SJSA1 (cell line): ENCODE measurements around the gene HNF1A. TPM values are rescaled to one million over a fixed set of nuclear protein-coding genes. Genes with fewer than 3 reads are reported as not detected.
A peak's percentile ranks its signal among the peaks of the same experiment; 100 is the strongest.

Experiments
- DNase-seq, 2 experiments: peaks; one replicate each; pipeline ENCODE4 v3.0.0-alpha.2; 2015 to 2020; ENCODE audit warnings: low spot score in 2 of 2, low read depth in 1 of 2
- H3K27ac ChIP-seq: fragments of 250-450 bp; sonication (Bioruptor Pico); 2 replicates; pipeline ENCODE4 v1.5.1; 2020; ENCODE audit warnings: mild to moderate bottlenecking, moderate library complexity
- H3K27me3 ChIP-seq: fragments of 250-450 bp; sonication (Bioruptor Pico); replicated peaks from 2 replicates; pipeline ENCODE4 v1.5.1; 2020; ENCODE audit warnings: mild to moderate bottlenecking, moderate library complexity
- H3K36me3 ChIP-seq: fragments of 250-450 bp; sonication (Bioruptor Pico); 2 replicates; pipeline ENCODE4 v1.5.1; 2020; ENCODE audit warnings: mild to moderate bottlenecking
- H3K4me1 ChIP-seq: fragments of 250-450 bp; sonication (Bioruptor Pico); replicated peaks from 2 replicates; pipeline ENCODE4 v1.6.1; 2021; ENCODE audit warnings: mild to moderate bottlenecking
- H3K4me3 ChIP-seq: fragments of 250-450 bp; sonication (Bioruptor Pico); 2 replicates; pipeline ENCODE4 v1.5.1; 2020; ENCODE audit warnings: mild to moderate bottlenecking
- H3K9me3 ChIP-seq: fragments of 250-450 bp; sonication (Bioruptor Pico); replicated peaks from 2 replicates; pipeline ENCODE4 v1.5.1; 2020; ENCODE audit warnings: mild to moderate bottlenecking
- total RNA-seq: library from RNA; depleted of rRNA; stranded (reverse); fragments of >200 nt; shearing (Covaris generic); gene quantifications from 2 replicates; pipeline ENCODE4 v1.2.3, GENCODE V29; 2014

The HNF1A gene
- total RNA-seq, 1 experiment from 2014 or later = not detected

DNA sequence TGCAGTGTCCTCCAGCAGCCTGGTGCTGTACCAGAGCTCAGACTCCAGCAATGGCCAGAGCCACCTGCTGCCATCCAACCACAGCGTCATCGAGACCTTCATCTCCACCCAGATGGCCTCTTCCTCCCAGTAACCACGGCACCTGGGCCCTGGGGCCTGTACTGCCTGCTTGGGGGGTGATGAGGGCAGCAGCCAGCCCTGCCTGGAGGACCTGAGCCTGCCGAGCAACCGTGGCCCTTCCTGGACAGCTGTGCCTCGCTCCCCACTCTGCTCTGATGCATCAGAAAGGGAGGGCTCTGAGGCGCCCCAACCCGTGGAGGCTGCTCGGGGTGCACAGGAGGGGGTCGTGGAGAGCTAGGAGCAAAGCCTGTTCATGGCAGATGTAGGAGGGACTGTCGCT, 22.7 kb downstream of the HNF1A start:
- no peaks in the 10 kb centered on the region for H3K27me3 ChIP-seq
- H3K4me1 ChIP-seq = no peaks in the 10 kb centered on the region
- DNase-seq = no peak
- no peak overlapping the region for H3K27ac ChIP-seq
- no peaks in the 10 kb centered on the region for H3K9me3 ChIP-seq
- peaks cover 31% of the 10 kb centered on the region for H3K36me3 ChIP-seq
- H3K4me3 ChIP-seq = no peak overlapping the region

DNA sequence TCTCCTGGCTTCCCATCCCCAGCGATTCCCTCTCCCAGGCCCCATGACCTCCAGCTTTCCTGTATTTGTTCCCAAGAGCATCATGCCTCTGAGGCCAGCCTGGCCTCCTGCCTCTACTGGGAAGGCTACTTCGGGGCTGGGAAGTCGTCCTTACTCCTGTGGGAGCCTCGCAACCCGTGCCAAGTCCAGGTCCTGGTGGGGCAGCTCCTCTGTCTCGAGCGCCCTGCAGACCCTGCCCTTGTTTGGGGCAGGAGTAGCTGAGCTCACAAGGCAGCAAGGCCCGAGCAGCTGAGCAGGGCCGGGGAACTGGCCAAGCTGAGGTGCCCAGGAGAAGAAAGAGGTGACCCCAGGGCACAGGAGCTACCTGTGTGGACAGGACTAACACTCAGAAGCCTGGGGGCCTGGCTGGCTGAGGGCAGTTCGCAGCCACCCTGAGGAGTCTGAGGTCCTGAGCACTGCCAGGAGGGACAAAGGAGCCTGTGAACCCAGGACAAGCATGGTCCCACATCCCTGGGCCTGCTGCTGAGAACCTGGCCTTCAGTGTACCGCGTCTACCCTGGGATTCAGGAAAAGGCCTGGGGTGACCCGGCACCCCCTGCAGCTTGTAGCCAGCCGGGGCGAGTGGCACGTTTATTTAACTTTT, 23.6 kb downstream of the HNF1A start:
- Histone ChIP-seq H3K27ac (no peak overlapping the region), H3K4me1 (no peaks in the 10 kb centered on the region), H3K27me3 (no peaks in the 10 kb centered on the region), H3K9me3 (no peaks in the 10 kb centered on the region), H3K36me3 (peaks cover 32% of the 10 kb centered on the region), H3K4me3 (no peak overlapping the region)
- DNase-seq = no peak

DNA sequence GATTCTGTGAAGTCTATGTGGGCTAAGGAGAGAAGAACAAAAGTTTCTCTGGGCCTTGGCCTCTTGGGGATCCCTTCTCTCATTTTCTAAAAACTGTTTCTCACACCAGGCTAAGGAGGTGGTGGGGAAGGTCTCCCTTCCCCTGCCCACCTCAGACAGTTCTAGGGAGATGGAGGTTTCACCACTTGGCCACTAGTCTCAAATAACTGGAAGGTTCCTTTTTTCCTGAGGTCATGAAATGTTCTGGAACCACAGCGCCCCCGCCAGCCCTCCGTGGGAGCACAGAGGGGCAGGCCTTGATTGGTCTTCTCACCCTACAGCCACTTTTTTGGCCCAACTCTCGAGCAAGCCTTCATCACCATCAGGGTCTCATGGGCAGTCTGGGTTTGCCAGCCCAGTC, 25.3 kb downstream of the HNF1A start:
- no peak for DNase-seq

DNA sequence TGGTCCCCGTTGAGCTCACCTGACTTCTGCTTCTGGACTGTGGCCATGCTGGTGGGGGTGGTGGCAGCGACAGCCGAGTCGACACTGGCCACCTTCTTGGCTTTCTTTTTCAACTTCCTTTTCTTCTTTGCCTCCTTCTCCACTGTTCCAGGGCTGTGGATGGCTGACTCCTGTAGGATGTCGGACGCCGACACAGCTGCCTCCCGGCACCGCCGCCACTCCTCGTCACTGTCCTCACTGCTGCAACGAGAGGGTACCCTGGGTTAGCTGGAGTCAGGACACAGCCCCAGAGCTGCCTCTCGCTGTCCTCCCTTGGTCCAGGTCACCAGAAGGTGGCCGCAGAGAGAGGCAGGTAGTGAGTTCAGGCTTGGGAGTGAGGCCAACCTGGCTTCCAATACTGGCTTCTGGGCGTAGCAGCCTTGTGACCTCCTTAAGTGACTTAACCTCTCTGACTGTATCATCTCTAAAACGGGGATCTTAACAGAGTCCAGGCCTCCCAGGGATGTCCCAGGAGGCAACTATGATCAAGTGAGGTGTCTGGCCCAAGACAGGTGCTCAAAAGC, 26.0 kb downstream of the HNF1A start:
- no peak for DNase-seq
- Histone ChIP-seq H3K27ac (no peak overlapping the region), H3K9me3 (no peaks in the 10 kb centered on the region), H3K36me3 (peaks cover 42% of the 10 kb centered on the region), H3K4me3 (no peak overlapping the region), H3K4me1 (no peaks in the 10 kb centered on the region), H3K27me3 (no peaks in the 10 kb centered on the region)

More for the DNA sequence above, 25.3 kb downstream of the HNF1A start:
- Histone ChIP-seq H3K4me3 (no peak overlapping the region), H3K27me3 (no peaks in the 10 kb centered on the region), H3K9me3 (no peaks in the 10 kb centered on the region), H3K27ac (no peak overlapping the region), H3K4me1 (no peaks in the 10 kb centered on the region), H3K36me3 (peaks cover 37% of the 10 kb centered on the region)

DNA sequence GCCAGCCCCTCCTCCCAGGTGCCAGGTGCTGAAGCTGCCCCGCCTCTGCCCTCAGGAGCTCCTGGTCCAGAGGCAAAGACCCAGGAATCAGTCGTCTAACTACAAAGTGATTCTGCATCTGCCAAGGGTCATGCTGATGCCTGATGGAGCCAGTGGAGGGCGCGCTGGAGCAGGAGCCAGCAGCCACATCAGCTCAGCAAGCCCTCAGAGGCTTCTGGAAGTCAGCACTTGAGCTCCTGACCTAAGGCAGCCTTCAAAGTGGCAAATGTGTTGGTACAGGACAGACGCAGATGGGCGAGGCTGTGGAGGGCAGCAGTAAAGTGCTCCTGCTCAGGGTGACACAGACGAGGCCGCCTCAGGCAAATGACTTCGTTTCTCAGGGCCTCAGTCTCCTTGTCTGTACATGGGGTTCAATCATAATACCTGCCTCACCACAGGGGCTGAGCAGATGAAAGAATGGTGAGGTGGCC, 27.0 kb downstream of the HNF1A start:
- Histone ChIP-seq H3K9me3 (no peaks in the 10 kb centered on the region), H3K4me3 (no peak overlapping the region), H3K36me3 (peaks cover 52% of the 10 kb centered on the region), H3K27ac (no peak overlapping the region), H3K4me1 (no peaks in the 10 kb centered on the region), H3K27me3 (no peaks in the 10 kb centered on the region)
- no peak for DNase-seq

DNA sequence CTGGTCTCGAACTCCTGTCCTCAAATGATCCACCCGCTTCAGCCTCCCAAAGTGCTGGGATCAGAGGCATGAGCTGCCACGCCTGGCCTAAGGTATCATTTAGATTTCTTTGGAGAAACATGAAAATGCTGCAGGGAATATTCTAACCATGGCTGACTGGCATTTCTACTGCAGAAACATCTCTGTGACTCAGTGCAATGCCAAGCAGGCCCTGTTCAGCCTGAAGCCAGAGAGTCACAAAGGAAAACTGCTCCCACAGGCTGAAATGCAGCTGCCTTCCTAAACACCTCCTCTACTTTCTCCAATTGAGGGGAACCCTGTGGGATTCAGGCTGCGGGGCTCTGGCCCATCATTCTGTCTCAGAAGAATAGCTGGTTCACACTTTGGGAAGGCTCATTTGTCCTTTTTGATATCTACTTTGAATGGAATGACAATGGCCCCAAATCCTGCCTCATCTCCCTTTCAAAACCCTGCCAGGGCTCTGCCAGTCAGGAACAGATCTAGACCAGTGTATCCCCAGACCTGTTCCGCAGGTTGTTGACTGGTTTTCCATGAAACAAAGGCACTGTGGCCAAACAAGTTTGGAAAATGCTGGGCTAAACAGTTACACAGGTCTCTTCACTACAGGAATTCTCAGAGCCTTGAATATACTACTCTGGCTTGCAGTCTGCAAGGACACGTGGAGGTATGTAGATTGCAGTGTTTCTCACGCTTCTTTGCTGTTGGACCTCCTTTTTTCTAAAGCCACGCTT, 30.2 kb downstream of the HNF1A start:
- no peaks in the 10 kb centered on the region for H3K9me3 ChIP-seq
- no peak for DNase-seq
- peaks cover 52% of the 10 kb centered on the region for H3K36me3 ChIP-seq
- H3K27ac ChIP-seq = no peak overlapping the region
- no peaks in the 10 kb centered on the region for H3K4me1 ChIP-seq
- H3K4me3 ChIP-seq = no peak overlapping the region
- H3K27me3 ChIP-seq = no peaks in the 10 kb centered on the region

DNA sequence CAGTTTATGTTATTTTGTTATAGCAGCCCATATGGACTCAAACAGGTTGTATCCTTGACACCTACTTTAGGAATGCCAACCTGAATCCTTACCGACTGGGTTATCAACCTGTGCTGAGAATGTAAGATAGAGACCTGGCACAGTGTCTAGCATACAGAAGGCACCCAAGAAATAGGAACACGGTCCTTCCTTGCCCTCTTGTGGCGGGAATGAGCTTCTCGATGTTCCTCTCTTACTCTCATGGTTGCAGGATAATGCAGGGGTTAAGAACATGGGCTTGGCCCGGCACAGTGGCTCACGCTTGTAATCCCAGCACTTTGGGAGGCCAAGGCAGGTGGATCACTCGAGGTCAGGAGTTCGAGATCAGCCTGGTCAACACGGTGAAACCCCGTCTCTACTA, 31.4 kb downstream of the HNF1A start:
- DNase-seq = peak in 1 of 2 experiments; percentile 18
- H3K27ac ChIP-seq = no peak overlapping the region

DNA sequence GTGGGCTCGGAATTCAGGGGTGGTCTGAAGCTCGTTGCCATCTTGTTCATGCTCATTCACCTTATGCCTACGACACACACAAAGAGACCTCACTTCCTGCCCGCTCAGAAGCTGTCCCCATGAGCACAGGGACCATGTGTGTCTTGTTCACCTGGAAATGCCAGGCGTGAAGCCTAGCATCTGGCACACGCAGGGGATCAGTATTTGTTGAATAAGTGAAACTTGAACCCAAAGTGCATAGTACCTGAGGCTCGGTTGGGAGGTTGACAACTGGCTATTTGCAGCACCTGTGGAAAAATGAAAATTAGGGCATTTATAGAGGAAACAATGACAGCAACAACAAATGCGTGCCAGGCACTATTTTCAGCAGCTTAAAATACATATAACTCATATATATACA, 32.5 kb downstream of the HNF1A start:
- Histone ChIP-seq H3K9me3 (no peaks in the 10 kb centered on the region), H3K4me1 (peaks cover 8% of the 10 kb centered on the region), H3K36me3 (peaks cover 33% of the 10 kb centered on the region), H3K4me3 (no peak overlapping the region), H3K27me3 (no peaks in the 10 kb centered on the region), H3K27ac (no peak overlapping the region)
- DNase-seq = no peak

More for the DNA sequence above, 31.4 kb downstream of the HNF1A start:
- H3K9me3 ChIP-seq = no peaks in the 10 kb centered on the region
- no peaks in the 10 kb centered on the region for H3K4me1 ChIP-seq
- no peaks in the 10 kb centered on the region for H3K27me3 ChIP-seq
- no peak overlapping the region for H3K4me3 ChIP-seq
- peaks cover 40% of the 10 kb centered on the region for H3K36me3 ChIP-seq

DNA sequence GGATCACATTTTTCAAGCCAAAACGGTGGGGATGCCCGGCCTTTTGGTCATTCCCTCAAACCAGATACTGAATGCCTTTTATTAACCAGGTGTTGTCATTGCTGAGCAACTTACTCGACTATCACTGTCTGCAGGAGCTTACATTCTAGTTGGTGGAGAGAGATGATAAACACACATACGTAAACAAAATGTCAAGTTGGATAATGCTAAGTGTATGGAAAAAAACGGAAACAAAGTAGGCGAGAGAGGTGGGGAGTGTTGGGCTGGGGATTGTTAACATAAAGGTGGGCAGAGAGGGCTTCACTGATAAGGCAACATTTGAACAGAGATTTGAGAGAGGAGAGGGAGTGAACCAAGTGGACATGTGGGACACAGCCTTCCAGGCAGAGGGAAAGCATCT, 33.5 kb downstream of the HNF1A start:
- no peaks in the 10 kb centered on the region for H3K27me3 ChIP-seq
- no peak overlapping the region for H3K27ac ChIP-seq
- H3K4me1 ChIP-seq = peaks cover 8% of the 10 kb centered on the region
- H3K9me3 ChIP-seq = no peaks in the 10 kb centered on the region
- DNase-seq = no peak
- H3K36me3 ChIP-seq = peaks cover 30% of the 10 kb centered on the region
- H3K4me3 ChIP-seq = no peak overlapping the region

DNA sequence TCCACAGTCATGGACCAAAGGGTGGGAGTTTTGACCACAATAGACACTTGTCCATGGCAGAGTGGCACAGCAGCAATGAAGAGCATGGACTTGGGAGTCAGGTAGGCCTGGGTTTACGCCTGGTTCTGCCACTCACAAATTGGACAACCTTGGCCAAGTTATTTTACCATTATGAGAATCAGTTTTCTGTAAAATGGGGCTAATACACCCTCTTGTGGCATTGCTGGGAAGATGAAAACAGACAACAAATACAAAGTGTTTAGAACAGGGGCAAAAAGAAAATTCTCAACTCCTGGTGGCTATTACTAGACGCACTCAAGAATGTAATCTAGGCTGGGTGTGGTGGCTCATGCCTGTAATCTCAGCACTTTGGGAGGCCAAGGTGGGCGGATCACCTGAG, 35.4 kb downstream of the HNF1A start:
- no peak overlapping the region for H3K4me3 ChIP-seq
- peaks cover 25% of the 10 kb centered on the region for H3K36me3 ChIP-seq
- no peaks in the 10 kb centered on the region for H3K9me3 ChIP-seq
- no peaks in the 10 kb centered on the region for H3K27me3 ChIP-seq
- H3K27ac ChIP-seq = no peak overlapping the region
- no peak for DNase-seq
- peaks cover 8% of the 10 kb centered on the region for H3K4me1 ChIP-seq

DNA sequence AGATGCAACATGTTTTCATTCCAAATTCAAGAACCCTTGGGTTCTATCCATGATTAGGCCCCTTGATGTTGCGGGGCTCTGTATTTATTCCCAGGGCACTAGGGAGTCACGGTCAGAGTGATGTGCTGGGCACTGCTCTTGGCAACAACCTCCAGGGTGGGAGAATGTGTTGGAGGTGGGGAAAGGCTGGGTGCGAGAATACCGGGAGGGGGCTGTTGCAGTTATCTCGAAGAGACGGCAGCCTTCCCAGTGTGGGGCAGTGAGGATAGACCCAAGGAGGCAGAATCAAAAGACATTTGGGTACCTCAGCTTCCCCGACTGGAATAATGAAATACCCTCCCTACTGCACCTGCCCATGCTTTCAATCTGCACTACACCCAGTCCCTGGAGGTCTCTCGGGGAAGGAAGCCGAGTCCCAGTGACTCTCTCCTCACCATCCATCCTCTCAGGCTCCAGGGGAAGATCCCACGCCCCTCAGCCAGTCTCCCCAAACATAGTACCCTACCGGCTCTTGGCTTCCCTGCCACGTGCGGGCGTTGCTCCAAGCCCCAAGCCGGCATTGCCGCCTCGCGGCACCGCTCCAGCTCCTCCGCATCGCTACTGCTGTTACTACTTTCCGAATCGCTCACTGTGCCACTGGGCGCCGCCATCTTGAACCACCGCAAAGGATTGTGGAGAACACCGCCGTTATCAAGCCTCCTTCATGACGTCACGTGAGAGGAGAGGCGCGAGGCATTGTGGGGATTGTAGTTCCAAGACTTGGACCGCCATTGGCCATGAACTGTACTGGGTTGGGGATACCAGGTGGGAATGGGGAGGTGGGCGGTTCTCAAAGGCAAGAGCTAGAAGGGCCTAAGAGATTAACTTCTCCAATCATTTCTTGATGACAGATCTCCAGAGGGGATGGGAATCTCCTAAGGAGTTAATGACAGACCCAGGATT, 37.8 kb downstream of the HNF1A start, which contains the start of gene C12orf43:
TSS of gene C12orf43 (minus strand) at position 663 of the 942 bp plus-strand sequence. CDS start at position 650, 13 bp downstream.
- no peaks in the 10 kb centered on the region for H3K9me3 ChIP-seq
- no peaks in the 10 kb centered on the region for H3K27me3 ChIP-seq
- DNase-seq = peak; percentile 77 to 88

DNA sequence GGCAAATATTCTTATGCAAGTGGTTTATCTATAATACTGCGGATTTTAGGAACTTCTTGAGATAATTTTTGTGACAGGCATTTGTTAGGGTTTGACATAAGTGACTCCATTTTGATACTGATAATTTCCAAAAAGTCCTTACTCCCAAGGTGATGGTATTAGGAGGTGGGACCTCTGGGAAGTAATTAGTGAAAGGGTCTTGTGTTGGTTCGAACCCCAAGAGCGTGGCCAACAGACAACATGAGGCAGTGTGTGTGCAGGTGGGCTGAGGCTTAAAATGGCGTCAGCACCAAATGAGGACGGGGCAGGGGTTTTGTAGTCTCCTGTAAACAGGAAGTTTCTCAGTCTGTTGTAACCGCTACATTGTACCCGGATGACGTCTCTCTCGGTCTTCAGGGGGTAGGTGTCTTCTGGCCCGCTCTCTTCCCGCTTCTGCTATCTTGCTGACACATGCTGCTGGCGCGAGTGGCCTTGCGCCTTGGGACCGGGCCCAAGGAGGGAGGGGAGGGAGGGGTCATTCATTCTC, 39.7 kb downstream of the HNF1A start:
- no peaks in the 10 kb centered on the region for H3K27me3 ChIP-seq
- H3K36me3 ChIP-seq = no peaks in the 10 kb centered on the region
- no peak overlapping the region for H3K4me3 ChIP-seq
- no peaks in the 10 kb centered on the region for H3K9me3 ChIP-seq
- H3K4me1 ChIP-seq = peaks cover 8% of the 10 kb centered on the region
- DNase-seq = no peak
- H3K27ac ChIP-seq = no peak overlapping the region

More for the DNA sequence above, 37.8 kb downstream of the HNF1A start, which contains the start of gene C12orf43:
- peaks cover 8% of the 10 kb centered on the region for H3K4me1 ChIP-seq
- H3K4me3 ChIP-seq = peak within 1 kb of the TSS; percentile 74
- peak within 1 kb of the TSS; percentile 25; the same call in 1 of the 2 replicates for H3K27ac ChIP-seq
- H3K36me3 ChIP-seq = peaks cover 4% of the 10 kb centered on the region; the same call in 1 of the 2 replicates
